Measurements from ENCODE around the gene BLTP2.
"Not testable (repeated sequence)": the region's sequence is repeated elsewhere in the genome, so short reads cannot be mapped to it uniquely, and the experiment has no call there.

BLTP2 gene

DNA sequence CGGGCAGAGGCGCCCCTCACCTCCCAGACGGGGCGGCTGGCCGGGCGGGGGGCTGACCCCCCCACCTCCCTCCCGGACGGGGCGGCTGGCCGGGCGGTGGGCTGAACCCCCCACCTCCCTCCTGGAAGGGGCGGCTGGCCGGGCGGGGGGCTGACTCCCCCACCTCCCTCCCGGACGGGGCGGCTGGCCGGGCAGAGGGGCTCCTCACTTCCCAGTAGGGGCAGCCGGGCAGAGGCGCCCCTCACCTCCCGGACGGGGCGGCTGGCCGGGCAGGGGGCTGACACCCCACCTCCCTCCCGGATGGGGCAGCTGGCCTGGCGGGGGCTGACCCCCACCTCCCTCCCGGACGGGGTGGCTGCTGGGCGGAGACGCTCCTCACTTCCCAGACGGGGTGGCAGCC lies 40.9 kb downstream of the BLTP2 start:
- H3K27me3 ChIP-seq (ENCODE audit: control insufficient read depth in 1 of 2, insufficient read depth in 2 of 2, low read length in 2 of 2), result not testable (repeated sequence)

DNA sequence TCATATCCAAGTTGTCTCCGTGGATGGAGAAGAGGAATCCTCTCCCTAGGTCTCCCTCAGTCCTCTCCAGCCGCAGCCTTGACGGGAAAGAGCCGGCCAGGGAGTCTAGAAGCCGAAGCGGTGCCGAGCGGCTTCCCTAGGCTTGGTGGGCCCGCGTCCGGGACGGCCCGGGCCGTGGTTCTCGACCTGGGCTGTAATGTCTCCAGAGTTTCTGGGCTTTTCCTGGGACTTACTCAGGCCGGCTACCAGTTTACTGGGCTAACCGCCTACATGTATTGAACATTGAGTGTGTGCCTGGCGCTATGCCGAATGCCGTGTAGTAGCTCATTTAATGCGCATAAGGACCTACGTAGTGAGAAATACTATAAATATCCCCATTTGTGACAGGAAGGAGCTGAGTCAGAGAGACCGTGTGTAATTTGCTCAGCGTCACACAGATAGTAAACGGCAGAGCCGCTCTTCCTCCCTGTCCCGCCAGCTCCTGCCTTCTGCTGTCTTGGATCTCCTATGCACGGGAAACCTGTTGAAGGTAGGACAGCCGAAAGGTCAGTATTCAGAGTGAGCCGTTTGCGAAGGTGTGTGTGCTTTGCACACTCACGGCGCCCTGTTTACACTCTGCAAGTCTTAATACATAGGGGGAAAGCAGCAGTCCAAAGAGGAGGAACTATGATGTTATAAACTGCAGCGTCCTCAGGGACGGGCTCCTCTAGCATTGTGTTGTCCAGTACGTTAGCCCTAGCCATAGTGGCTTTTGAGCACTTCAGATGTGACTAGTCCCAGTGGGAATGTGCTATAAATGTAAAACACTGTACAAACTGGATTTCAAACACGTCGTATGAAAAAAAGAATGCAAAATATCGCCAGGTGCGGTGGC lies 45.4 kb downstream of the BLTP2 start:
- H3K36me3 ChIP-seq (ENCODE audit: control insufficient read depth in 1 of 2, insufficient read depth in 2 of 2, low read length in 2 of 2), result no peaks in the 10 kb centered on the region
- H3K27me3 ChIP-seq (ENCODE audit: control insufficient read depth in 1 of 2, insufficient read depth in 2 of 2, low read length in 2 of 2), result no peaks in the 10 kb centered on the region
- peaks cover 12 to 19% of the 10 kb centered on the region in 2 donors for H3K4me1 ChIP-seq (ENCODE audit: control insufficient read depth in 1 of 2, insufficient read depth in 2 of 2, low read length in 2 of 2)
- H3K27ac ChIP-seq (ENCODE audit: low read depth, low read length), result peak overlapping the region; percentile 86
- no peaks in the 10 kb centered on the region for H3K9me3 ChIP-seq (ENCODE audit: control insufficient read depth in 1 of 2, low read length in 2 of 2)
- peak overlapping the region; percentile 75 to 76 for H3K4me3 ChIP-seq (ENCODE audit: low read depth in 1 of 2, low read length in 2 of 2)
- H3K9ac ChIP-seq (ENCODE audit: low read depth in 1 of 2, low read length in 2 of 2), result peak overlapping the region; percentile 93 to 96

More for the DNA sequence above, 40.9 kb downstream of the BLTP2 start:
- not testable (repeated sequence) for H3K36me3 ChIP-seq (ENCODE audit: control insufficient read depth in 1 of 2, insufficient read depth in 2 of 2, low read length in 2 of 2); H3K9ac ChIP-seq (ENCODE audit: low read depth in 1 of 2, low read length in 2 of 2); H3K9me3 ChIP-seq (ENCODE audit: control insufficient read depth in 1 of 2, low read length in 2 of 2); H3K27ac ChIP-seq (ENCODE audit: low read depth, low read length); H3K4me3 ChIP-seq (ENCODE audit: low read depth in 1 of 2, low read length in 2 of 2); H3K4me1 ChIP-seq (ENCODE audit: control insufficient read depth in 1 of 2, insufficient read depth in 2 of 2, low read length in 2 of 2)

DNA sequence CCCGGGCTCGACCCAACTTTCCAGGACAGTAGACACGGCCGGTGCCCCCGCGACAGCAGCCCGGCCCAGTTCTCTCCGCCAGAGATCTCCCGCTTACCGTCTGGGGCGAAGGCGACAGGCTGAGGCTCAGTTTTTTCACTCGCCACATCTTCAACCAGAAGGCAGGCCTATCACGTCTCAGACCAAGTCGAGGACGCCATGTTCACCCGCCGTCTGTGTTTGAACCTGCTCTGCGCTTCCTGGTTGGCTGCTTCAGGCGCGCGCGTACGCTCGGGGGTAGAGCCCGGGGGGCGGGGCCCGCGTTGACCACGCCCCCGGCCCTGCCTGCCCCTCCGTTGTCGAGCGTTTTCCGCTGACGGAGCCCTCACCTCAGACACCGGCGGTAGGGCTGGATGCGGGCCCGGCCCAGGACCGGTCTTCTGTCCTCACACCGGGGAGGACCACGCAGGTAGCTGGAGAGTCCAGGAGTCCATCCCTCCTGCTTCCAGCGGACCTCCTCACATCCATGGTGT lies 46.1 kb downstream of the BLTP2 start, which contains the start of gene SPAG5:
TSS of gene SPAG5 (minus strand) at position 227 of the 512 bp plus-strand sequence. CDS start at position 148, 79 bp downstream.
- Histone ChIP-seq H3K36me3 (ENCODE audit: control insufficient read depth in 1 of 2, insufficient read depth in 2 of 2, low read length in 2 of 2) (no peaks in the 10 kb centered on the region), H3K9ac (ENCODE audit: low read depth in 1 of 2, low read length in 2 of 2) (peak within 1 kb of the TSS; percentile 93 to 96), H3K4me1 (ENCODE audit: control insufficient read depth in 1 of 2, insufficient read depth in 2 of 2, low read length in 2 of 2) (peaks cover 12 to 19% of the 10 kb centered on the region in 2 donors), H3K4me3 (ENCODE audit: low read depth in 1 of 2, low read length in 2 of 2) (peak within 1 kb of the TSS; percentile 75 to 76), H3K9me3 (ENCODE audit: control insufficient read depth in 1 of 2, low read length in 2 of 2) (no peaks in the 10 kb centered on the region), H3K27me3 (ENCODE audit: control insufficient read depth in 1 of 2, insufficient read depth in 2 of 2, low read length in 2 of 2) (no peaks in the 10 kb centered on the region), H3K27ac (ENCODE audit: low read depth, low read length) (peak within 1 kb of the TSS; percentile 86)

DNA sequence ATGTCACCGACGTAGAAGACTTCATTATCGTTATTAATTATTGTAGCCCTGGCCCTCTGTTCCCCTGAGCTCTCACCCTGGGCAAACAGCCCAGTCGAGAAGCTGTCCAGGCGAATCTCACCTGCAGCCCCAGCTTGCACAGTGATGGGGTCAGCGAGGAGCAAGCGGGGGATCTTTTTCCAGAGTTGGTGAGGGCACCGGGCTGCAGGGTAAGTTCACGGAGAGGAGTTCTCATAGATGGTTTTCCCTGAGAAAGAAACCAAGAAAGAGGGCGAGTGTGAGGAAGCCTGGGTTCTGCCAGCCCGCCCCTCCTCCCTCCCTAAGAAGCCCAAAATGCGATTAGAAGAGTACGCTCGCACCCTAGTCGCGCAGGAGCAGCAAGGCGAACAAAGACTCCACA lies 46.6 kb downstream of the BLTP2 start:
- H3K4me1 ChIP-seq (ENCODE audit: control insufficient read depth in 1 of 2, insufficient read depth in 2 of 2, low read length in 2 of 2), result peaks cover 12 to 19% of the 10 kb centered on the region in 2 donors
- H3K27me3 ChIP-seq (ENCODE audit: control insufficient read depth in 1 of 2, insufficient read depth in 2 of 2, low read length in 2 of 2), result no peaks in the 10 kb centered on the region
- H3K4me3 ChIP-seq (ENCODE audit: low read depth in 1 of 2, low read length in 2 of 2), result peak overlapping the region; percentile 75 to 76
- peak overlapping the region; percentile 93 to 96 for H3K9ac ChIP-seq (ENCODE audit: low read depth in 1 of 2, low read length in 2 of 2)
- no peaks in the 10 kb centered on the region for H3K36me3 ChIP-seq (ENCODE audit: control insufficient read depth in 1 of 2, insufficient read depth in 2 of 2, low read length in 2 of 2)
- no peak overlapping the region for H3K27ac ChIP-seq (ENCODE audit: low read depth, low read length)
- H3K9me3 ChIP-seq (ENCODE audit: control insufficient read depth in 1 of 2, low read length in 2 of 2), result no peaks in the 10 kb centered on the region

DNA sequence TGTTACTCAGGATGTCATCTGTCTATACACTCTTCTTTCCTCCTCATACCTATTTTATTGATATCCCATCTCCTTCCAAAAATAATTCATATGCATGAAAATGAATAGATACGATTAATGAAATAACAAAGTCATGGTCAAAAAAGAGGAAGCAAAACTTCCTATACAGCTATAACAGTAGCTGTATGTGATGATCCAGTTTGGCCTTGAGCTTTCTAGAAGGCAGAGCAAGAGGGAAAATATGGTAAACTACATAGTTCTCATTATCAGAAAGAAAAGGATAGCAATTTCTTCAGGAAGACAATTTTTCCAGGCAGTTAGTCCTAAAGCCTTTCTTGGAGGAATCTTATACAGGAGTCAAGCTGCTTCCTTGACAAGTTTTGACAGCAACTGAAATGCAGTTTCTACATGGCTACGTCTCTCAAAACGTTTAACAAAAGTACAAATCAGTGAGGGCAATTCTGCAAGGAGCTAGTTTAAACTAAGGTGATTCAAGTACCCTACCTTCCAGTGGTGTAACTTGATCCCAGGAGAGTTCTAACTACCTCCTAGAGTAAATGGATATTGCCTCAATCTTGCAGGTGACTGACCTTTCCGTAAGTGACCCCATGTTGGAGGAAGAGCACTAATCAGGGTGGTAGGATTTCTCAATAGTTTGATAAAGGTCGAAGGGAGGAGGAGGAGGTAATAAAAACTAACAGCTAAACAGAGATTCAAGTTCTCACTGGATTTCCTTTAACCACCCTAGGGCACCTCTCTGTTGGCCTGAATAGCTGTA lies 47.2 kb downstream of the BLTP2 start:
- H3K27ac ChIP-seq (ENCODE audit: low read depth, low read length), result no peak overlapping the region
- H3K4me3 ChIP-seq (ENCODE audit: low read depth in 1 of 2, low read length in 2 of 2), result peak overlapping the region; percentile 75 to 76
- peaks cover 0 to 2% of the 10 kb centered on the region in 2 donors for H3K36me3 ChIP-seq (ENCODE audit: control insufficient read depth in 1 of 2, insufficient read depth in 2 of 2, low read length in 2 of 2)
- no peaks in the 10 kb centered on the region for H3K27me3 ChIP-seq (ENCODE audit: control insufficient read depth in 1 of 2, insufficient read depth in 2 of 2, low read length in 2 of 2)
- H3K4me1 ChIP-seq (ENCODE audit: control insufficient read depth in 1 of 2, insufficient read depth in 2 of 2, low read length in 2 of 2), result peaks cover 12 to 19% of the 10 kb centered on the region in 2 donors
- H3K9me3 ChIP-seq (ENCODE audit: control insufficient read depth in 1 of 2, low read length in 2 of 2), result no peaks in the 10 kb centered on the region
- peak overlapping the region; percentile 93 to 96 for H3K9ac ChIP-seq (ENCODE audit: low read depth in 1 of 2, low read length in 2 of 2)
